Activated CD8-positive, alpha-beta memory T cell treated with anti-CD3 and anti-CD28 coated beads for 36 hours (primary cell): ENCODE data around the gene PRSS56. TPM values are rescaled to one million over a fixed set of nuclear protein-coding genes. Genes with fewer than 3 reads are reported as not detected.

Experiments used
- CTCF ChIA-PET: fragments of 350-600 bp; sonication (Branson Sonifier 250); formaldehyde crosslinking; loops from one replicate; lab custom pipeline; 2021; ENCODE audit warnings: antibody characterized with exemption; lab: Charles Lee
- POLR2A ChIA-PET: fragments of 350-600 bp; sonication (Branson Sonifier 250); formaldehyde crosslinking; loops from one replicate; lab custom pipeline; 2021; ENCODE audit warnings: antibody characterized with exemption; lab: Charles Lee
- total RNA-seq, 2 experiments: library from RNA; stranded (reverse); gene quantifications; one replicate each; pipeline ENCODE4 v1.2.3, GENCODE V29; 2021

PRSS56 gene
- total RNA-seq, result not detected

DNA sequence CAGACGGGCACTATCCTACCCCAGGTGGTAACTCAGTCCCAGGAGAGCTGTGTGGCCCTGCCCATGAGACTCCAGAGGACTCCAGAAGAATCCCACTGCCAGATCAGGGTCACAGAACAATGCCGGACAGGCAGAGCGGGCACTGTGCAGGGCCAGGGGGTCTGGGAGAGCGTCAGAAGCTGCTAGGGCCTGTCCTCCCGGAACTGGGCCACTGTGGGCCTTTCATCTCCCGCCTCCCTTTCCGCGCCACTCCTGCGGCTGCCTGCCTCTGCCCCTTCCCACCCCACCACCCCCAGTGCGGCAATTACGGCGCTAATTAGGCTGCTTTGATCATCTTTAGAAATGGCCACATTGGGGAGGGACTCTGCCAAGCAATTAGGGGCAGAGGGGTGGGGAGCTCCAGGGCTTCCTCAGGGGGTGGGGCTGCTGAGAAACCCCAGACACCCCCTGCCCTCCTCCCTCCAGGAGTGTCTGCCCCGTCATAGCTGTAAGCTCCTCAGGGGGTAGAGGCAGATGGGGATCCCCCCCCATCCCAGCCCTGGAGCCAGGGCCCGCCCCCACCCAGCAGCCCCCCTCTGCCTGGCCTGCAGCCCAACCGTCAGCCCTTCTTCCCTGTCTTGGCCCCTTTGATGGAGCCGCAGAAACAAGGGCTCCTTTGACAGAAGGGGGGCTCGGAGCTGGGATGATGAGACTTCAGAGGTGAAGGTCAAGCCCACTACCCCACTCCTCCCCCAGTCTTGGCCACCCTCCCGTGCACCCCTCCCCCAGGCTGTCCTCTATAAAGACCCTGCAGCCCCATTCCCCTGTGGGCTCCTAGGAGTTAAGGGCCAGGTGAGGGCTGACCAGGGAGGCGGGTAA is at the start of gene PRSS56:
Gene PRSS56, plus strand, starts transcription at position 808 of the 858 bp plus-strand sequence. CDS start 211 bp downstream, outside the sequence.
- CTCF ChIA-PET, result interaction anchor here (1.0 kb wide), 1 partner anchor 42 kb away, joined by 3 read pairs; no protein-coding TSS in a partner anchor
- POLR2A ChIA-PET, result no interaction called here

DNA sequence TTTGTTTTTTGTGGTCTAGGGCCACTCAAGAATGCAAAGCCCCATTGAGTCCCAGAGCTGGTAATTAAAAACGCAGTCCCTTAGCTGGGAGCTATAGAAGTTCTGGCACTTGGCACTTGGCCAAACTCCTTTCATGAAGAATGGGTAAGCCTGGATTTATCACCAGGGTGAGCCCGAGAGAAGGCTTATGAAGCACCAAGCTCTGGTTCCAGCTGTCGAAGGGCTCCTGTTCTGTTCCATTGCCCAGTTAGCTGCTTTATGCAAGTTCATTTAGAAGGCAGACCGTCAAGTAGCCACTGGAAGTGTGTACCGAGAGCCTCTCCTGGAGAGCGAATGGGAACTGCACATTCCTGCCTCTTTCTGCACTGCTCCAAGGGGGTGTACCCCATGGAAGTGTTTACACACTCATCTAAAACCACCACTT is 46.7 kb upstream of the PRSS56 start:
- ChIA-PET CTCF (no interaction called here), POLR2A (no interaction called here)

DNA sequence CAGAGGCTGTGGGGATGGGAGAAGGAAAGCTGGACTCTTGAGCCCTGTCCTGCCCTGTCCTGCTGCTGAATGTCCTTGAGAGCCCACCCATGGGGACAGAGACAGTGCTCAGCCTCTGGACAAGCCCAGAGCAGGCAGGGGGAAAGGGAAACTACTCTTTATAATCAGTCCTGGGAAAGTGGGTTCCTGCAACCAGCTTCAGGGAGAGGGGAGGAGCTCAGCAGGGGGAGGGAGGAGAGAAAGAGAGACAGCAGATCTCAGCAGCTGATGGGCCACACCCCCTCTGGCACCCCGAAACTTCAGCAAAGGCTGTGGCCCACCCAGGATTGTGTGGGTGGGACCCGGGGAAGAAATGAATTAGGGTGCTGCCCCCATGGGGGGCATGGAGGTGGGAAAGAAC is 44.1 kb upstream of the PRSS56 start:
- ChIA-PET CTCF (no interaction called here), POLR2A (no interaction called here)

DNA sequence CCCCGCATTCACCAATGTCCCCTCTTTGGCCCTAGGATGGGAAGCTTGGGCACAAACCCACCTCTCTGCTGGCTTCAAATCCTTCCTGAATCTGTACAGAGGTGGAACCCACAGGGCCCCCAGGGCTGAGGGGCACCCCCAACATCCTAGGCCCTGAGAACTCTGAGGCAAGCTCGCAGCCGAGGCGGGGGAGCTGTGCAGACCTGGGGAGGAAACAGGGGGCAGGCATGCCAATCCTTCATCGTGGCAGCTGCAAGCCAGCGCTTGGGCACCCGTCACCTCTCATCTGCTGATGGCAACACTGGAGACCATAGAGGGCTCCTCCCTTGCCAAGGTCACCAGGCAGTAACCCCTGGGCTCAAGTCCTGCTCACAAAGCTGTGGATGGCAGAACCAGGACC is 43.4 kb upstream of the PRSS56 start:
- CTCF ChIA-PET, result no interaction called here
- POLR2A ChIA-PET, result no interaction called here

DNA sequence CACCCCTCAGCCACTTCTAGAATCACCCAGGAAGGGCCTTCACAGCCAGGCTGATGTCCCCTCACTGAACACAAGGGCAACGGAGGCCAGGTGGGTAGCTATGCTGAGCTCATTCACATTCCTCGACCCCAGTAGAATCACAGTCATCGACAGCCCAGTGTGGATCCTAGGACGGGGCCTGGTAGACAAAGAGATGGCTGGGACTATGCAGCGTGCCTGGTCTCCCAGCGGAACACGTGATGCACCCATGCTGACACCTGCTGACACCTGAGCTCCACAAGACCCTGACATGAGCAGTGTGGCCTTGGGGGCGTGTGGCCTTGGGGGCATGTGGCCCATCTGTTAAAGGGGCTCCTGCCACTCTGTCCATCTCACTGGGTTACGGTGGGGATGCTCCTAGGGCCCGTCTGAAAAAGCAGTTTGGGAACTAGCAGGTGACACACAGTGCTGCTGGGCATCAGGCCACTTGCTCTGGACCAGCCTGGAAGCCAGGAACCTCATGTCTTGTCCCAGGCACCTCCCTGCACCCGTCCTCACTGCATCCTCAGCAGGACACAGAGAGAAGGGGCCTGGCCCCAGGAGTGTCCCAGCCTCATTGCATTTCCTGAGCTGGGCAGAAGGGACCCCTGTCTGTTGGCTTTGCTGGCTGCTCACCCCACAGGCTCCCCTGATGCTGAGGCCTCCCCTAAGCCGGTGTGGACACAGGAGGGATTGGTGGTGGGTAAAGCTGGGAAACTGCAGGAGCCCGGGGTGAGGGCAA is 42.3 kb upstream of the PRSS56 start:
- POLR2A ChIA-PET, result no interaction called here
- CTCF ChIA-PET, result interaction anchor here (0.9 to 1.0 kb wide), 2 partner anchors 43 to 44 kb away, joined by 3 to 5 read pairs; partner anchors contain the start of gene PRSS56

DNA sequence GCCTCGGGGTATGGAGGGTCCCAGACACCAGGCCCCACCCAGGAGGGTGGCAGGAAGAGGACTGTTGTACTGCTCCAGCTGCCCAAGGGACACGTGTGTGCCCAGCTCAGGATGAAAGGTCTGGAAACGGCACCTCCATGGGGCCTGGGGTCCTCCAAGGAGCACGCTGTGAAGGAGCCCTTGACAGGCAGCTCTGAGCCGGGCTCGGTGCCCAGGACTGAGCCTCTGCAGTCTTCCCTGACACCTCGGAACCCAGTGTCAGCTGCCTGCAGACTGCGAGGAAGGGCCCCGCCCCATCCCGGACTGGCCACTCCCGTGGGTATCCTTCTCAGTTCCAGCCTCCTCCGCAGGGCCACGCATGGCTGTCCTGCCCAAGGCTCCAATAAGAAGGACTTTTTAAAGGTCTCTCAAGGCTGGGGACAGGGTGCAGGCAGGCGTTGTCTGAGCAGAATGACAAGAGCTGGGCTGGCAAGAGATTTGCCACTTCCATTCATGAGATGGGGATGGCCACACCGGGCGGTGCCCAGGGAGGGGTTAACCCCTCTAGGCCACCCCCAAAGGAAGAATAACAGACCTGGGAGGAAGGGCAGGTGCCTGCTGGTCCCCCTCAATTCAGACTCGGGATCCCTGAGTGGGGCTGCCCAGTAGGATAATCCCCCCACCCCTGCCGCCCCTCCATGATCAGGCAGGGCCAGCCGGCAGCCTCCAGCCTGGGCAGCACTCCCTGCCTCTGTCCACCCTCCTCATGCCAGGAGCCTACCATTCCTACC is 41.4 kb upstream of the PRSS56 start:
- CTCF ChIA-PET, result interaction anchor here (0.9 to 1.0 kb wide), 2 partner anchors 42 to 43 kb away, joined by 3 to 5 read pairs; partner anchors contain the start of gene PRSS56
- POLR2A ChIA-PET, result no interaction called here

DNA sequence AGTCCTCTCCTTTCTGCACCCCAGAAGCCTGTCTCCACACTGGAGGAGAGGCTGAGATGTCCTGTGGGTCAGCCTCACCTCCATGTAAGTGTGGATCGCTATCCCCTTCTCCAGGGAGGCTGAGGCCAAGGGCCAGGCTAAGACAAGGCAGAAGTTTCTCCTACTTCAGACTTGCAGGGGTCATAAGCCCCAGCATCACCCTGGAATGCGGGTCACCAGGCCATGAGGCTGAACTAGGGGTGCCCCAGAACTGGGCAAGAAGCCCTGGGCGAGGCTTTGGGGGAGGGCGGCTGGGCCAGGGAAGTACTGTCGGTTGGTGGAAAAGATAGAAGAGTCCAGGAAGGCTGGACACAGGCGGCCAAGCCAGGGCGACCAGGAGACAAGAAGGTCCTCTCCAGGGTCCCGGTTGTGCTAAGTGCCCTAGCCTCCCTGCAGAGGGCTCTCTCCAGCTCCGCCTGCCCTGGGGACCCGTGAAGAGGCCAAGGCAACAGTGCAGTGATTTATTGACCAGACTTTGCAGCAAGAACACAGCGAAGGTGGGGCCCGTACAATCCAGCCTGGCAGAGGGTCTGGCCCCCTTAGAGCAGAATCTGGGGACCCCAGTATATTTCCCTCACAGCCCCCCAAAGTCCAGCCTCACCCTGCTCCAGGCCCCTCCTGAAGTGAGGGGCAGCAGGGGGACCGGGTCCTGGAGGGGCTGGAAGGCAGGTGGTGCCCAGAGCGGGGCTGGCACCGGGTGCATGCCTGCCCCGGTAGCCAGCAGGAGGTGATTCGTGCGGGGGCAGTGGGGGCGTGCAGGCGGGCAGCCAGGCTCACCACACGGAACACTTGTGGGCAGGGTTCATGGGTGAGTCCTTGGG is 40.6 kb upstream of the PRSS56 start:
- ChIA-PET POLR2A (no interaction called here), CTCF (no interaction called here)

DNA sequence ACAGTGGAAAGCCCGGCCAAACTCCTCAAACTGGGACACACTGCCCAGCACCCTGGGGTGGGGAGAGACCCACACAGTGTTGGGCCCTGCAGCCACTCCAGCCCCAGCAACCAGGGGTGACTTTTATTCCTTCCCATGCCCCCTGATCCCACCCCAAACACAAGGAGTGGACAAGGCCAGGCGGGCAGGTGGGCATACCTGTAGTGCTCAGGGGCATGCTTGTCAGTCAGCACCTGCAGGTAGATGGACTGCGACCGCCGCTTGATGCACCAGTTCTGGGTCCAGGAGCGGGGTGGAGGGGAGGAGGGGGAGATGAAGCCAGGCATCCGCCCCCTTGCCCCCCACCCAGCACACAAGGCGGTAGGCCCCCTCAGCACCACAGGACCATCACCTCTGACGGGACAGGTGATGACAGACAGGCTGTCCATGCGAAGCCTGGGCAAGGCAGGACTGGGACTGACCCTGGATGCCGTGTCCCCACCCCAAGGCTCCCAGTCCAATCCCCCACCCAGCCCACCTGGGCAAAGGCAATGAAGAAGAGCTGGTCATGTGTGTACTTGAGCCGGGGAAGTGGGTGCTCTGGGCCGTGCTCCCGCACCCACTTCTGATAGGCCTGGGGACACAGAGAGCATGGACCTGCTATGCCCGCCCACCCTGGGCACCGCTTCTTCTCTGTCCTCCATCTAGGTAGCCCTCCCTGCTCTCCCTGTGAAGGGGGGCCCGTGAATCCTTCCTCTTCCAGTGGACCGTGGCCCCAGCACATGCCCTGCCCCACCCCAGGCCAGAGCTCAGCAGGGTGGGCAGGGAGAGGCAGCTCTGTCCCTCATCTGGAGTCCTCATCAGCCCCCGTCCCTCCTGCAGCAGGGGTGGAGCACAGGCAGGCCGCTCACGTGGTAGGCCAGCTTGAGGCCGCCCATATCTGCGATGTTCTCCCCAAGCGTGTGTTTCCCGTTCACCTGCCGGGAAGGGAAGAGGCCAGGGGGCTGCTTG is 39.7 kb upstream of the PRSS56 start:
- ChIA-PET POLR2A (no interaction called here), CTCF (no interaction called here)

DNA sequence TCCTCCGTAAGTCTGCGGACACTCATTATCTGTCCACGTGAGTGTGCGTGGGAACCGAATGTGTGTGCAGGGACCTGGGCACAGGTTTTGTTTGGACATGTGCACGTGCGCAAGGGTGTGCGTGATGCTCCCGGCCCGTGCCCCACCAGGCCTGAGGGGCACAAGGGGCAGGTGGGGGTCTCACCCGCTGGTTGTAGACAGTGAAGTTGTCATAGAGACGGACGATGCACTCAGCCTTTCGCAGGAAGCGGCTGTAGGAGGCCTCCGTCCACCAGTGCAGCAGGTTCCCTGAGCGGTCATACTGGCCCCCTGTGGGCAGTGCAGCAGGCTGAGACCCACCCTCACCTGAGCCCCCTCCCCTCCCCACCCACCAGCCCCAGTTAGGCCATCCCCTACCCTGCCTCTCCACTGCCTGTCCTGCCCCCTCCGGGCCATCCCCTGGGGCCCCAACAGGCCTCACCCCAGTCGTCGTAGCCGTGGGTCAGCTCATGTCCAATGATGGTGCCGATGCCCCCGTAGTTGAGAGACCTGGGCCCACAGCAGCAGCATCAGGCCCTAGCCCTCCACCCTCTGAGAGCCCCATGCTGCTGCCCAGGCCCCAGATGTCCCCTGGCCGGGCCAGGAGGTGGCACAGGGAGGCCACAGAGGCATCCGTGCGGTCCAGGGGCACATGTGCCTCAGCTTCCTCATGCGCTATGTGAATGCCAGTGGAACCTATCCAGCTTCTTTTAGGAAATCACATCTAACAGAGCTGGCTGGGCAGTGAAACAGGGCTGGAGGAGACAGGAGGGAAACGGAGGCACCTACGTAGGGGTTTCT is 38.7 kb upstream of the PRSS56 start:
- CTCF ChIA-PET, result no interaction called here
- POLR2A ChIA-PET, result no interaction called here

DNA sequence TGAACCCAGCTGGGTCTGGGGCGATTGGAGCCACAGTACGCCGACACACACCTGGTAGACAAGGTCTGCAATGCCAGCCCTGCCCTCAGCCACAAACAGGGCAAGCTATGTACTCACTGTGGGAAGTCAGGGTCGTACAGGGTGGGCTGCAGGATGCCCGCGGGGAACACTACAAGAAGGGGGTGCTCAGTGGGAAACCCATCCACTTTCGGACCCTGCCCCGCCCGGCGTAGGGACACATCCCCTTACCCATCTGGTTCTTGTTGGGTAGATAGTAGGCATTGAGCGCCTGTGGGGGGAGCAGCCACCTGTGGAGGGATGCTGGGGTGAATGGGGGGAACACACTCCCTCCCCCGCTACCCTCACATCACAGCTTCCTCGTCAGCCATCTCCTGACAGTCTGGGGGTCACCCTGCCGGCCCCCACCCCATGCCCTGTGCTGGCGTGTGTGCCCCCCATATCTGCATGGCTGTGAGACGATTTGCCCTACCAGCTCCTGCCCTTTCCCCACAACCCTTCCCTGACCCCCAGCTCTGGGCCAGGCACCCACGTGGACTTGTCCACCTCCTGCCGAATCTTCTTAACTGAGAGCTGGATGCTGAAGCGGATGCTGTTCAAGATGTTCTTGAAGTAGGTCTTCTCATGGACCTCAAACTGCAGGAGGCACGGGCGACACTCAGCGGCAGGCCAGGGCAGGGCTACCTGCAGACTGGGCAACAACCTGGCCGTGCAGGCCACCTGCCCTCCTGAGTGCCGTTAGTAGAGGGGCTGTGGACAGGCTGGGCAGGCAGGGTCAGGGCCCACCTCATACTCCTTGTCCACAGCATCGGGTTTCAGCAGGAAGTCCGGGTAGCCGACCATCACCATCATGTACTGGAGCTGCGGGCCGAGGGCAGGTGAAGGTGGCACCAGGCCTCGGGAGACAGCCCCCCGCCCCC is 37.6 kb upstream of the PRSS56 start:
- ChIA-PET CTCF (no interaction called here), POLR2A (no interaction called here)

DNA sequence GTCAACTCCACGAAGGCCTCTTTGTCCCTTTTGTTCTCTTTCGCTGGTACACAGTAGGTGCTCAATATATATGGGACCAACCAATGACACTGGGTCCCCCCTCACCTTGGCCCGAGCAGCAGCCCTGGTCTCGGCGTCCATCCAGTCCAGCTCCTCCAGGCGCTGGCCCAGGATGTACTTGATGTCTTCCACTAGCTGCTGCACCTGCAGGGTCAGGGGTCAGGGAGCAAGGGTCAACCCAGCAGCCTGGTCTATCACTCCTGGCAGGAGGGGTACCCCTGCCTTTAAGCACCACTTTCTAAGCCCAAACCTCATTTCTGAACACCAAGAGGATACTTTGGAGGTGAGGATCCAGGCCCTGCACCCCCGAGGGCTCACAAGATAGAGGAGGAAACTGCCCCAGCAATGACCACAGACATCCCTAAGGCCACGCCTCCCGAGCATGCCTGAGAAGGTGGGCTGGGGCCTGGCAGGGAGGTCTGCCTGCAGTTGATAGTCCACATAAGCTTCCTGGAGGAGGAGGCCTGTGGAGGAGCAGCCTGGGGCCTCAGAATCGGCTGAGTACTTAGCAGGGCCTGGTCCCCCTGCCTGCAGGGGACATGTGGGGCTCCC is 36.8 kb upstream of the PRSS56 start:
- ChIA-PET POLR2A (no interaction called here), CTCF (no interaction called here)

DNA sequence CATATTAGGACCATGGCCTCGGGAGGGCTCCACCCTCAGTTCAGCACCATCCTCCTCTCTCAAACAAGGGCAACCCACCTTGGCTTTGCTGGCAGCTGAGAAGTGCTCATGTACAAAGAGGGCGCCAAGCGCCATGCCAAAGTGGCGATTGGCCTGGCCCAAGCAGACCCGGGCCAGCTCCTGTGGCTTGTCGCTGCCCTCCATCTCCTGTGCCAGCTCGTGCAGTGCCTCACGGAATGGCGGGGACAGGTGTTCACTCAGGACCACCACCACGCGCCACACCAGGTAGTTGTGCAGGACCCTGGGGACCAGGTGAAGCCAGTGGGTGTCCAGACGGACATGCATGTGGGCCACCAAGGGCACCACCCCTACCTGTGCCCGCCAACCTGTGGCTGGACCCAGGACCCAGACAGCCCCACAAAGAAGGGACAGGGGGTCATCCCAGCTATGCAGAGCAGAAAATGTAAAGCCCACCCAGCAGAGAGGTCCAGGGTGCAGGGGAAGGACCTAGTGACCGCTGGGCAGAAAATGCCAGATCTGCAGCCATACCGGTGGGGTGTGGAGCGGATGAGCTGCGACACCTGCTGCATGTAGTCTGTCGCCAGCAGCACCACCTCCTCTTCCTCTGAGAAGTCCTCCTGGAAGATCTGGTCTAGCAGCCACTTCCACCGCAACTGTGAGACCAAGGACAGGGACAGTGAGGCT is 36.1 kb upstream of the PRSS56 start:
- POLR2A ChIA-PET, result no interaction called here

DNA sequence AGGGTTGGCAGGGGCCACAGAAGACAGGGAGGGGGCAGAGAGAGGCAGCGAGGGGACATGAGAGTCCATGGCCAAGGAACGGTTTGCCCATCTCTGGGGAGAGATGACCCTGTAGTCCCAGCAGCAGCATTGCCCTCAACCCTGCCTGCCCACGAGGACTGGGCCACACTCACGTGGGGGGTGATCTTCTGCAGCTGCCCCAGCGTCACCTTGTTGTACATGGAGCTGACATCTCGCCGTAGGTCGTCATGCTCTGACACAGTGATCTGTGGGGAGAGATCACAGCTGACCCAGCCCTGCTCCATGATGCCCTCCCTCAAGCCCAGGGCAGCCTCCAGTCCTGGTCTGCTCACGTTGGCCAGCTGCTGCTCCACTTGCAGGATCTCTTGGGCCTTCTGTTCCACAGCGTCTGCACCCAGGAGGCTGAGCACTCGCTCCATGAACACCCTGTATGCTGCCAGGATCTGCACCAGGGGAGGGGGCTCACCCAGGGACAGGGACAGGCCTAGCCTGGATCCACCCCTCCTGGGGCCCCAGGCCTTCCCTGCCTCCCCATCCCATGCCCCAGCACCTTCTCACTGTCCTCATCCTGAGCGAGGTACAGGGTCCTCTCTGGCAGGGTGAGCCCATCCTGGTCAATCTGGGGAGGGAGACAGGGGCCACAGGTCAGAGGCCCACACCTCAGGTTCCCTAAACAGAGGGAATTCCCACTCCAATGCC is 35.4 kb upstream of the PRSS56 start:
- CTCF ChIA-PET, result no interaction called here
- POLR2A ChIA-PET, result no interaction called here

More for the DNA sequence above, 36.1 kb upstream of the PRSS56 start:
- CTCF ChIA-PET, result no interaction called here

DNA sequence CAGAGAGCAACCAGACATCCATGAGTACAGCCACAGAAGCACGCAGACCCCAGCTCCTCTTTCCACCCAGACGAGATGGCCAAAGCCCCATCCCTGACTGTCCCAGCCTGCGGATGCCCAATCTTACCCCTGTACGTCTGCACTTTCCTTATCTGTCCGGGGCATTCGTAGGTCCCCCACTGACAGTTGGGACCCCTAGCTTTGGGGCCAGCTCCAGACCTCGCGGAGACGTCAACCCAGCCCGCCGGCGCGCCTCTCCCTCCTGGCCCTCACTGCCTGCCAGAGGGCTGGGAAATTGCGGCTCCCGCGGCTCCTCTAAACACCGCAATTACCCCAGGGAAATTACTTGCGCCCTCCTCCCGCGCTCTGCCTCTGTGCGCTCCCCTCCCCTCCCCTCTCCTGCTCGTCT is 34.8 kb upstream of the PRSS56 start:
- POLR2A ChIA-PET, result no interaction called here
- CTCF ChIA-PET, result no interaction called here
